GM13976 (cell line): ENCODE results near the gene JAK3.
"Not testable (repeated sequence)": the region's sequence is repeated elsewhere in the genome, so short reads cannot be mapped to it uniquely, and the experiment has no call there.

Source experiments
- DNase-seq: peaks from one replicate; pipeline ENCODE4 v3.0.0; 2012; ENCODE audit warnings: low spot score
- CTCF ChIP-seq: IDR thresholded peaks from 2 replicates; pipeline ENCODE4 v1.5.1; 2012; ENCODE audit warnings: borderline replicate concordance, mild to moderate bottlenecking; ENCODE audit not compliant: insufficient read depth; ENCODE audit errors: extremely low read depth, missing control alignments, control extremely low read depth
- in situ Hi-C: fragments of 300-500 bp; cut with MboI; formaldehyde crosslinking; loops from one replicate; pipeline ENCODE4 v1.12.0; 2022; ENCODE audit warnings: low sequenced_read_pairs, mixed read lengths, inconsistent platforms; ENCODE audit not compliant: unreplicated experiment

Gene JAK3

GRCh38 chr19:17778251-17778967 lies 69.4 kb downstream of the JAK3 start:
- peak; percentile 76 for DNase-seq

GRCh38 chr19:17777840-17778239 lies 69.9 kb downstream of the JAK3 start:
- in situ Hi-C loops, DNase-seq: not testable (repeated sequence)

More at GRCh38 chr19:17778251-17778967, 69.4 kb downstream of the JAK3 start:
- in situ Hi-C loops = no loop called here
- no peak for TF ChIP-seq CTCF

- in situ Hi-C loops = no loop called here
- DNase-seq = peak; percentile 93
- no peak for TF ChIP-seq CTCF
These were observed 71.6 kb downstream of the JAK3 start for GRCh38 chr19:17775991-17776803.

GRCh38 chr19:17775245-17775927 lies 72.4 kb downstream of the JAK3 start:
- in situ Hi-C loops = no loop called here
- DNase-seq = no peak
- TF ChIP-seq CTCF = peak; percentile 47
